A549 (cell line): ENCODE measurements around the gene HOMER2.

Experiments
- ATOH8 ChIP-seq: fragments of 250-450 bp; sonication (Bioruptor Pico); IDR thresholded peaks from 2 replicates; pipeline ENCODE4 v1.5.0; 2020; ENCODE audit warnings: low read depth, mild to moderate bottlenecking, moderate library complexity
- CEBPB ChIP-seq, 2 experiments: fragments of >200 bp in 1 of 2; sonication (Bioruptor Twin) in 1 of 2; formaldehyde crosslinking in 1 of 2; IDR thresholded peaks; 2 replicates each; pipeline ENCODE4 v1.6.1; 2012 to 2016
- CHD4 ChIP-seq: fragments of 200-600 bp; sonication (generic); IDR thresholded peaks from 2 replicates; pipeline ENCODE4 v1.6.1; 2016; ENCODE audit warnings: antibody characterized with exemption, mild to moderate bottlenecking, borderline replicate concordance
- JUNB ChIP-seq: fragments of >200 bp; sonication (Bioruptor Twin); formaldehyde crosslinking; IDR thresholded peaks from 2 replicates; pipeline ENCODE4 v1.6.1; 2016
- MYC ChIP-seq: IDR thresholded peaks from 2 replicates; pipeline ENCODE4 v1.6.1; 2012; ENCODE audit warnings: mild to moderate bottlenecking, inconsistent platforms, low read length, improper control_type of control experiment, borderline replicate concordance
- POLR2A ChIP-seq: IDR thresholded peaks from 2 replicates; pipeline ENCODE4 v1.6.1; 2012; ENCODE audit warnings: mild to moderate bottlenecking, low read length
- RAD21 ChIP-seq, 2 experiments: fragments of >200 bp in 1 of 2; sonication (Bioruptor Twin) in 1 of 2; formaldehyde crosslinking in 1 of 2; IDR thresholded peaks in 1 of 2; conservative IDR thresholded peaks in 1 of 2; 2 replicates in 1 of 2; 3 replicates in 1 of 2; pipeline ENCODE4 v1.6.1; 2012 to 2018; ENCODE audit warnings: inconsistent platforms in 1 of 2
- RCOR1 ChIP-seq: fragments of 150-350 bp; IDR thresholded peaks from 2 replicates; pipeline ENCODE4 v1.6.1; 2014; ENCODE audit warnings: antibody characterized with exemption, low read length, low read depth
- RFX5 ChIP-seq: fragments of 450-650 bp; IDR thresholded peaks from 2 replicates; pipeline ENCODE4 v1.7.1; 2014; ENCODE audit warnings: antibody characterized with exemption, mild to moderate bottlenecking, moderate library complexity
- RNF2 ChIP-seq: fragments of 200-600 bp; sonication (generic); IDR thresholded peaks from 2 replicates; pipeline ENCODE4 v1.6.1; 2016; ENCODE audit warnings: low read depth, mild to moderate bottlenecking, antibody characterized with exemption, moderate library complexity, borderline replicate concordance
- SMC3 ChIP-seq: fragments of >200 bp; sonication (Bioruptor Twin); formaldehyde crosslinking; IDR thresholded peaks from 3 replicates; pipeline ENCODE4 v1.6.1; 2018; ENCODE audit warnings: inconsistent platforms
- TF ChIP-seq, protein P1 (sequence below): fragments of 200-600 bp; sonication (generic); IDR thresholded peaks from 2 replicates; pipeline ENCODE4 v1.6.1; 2016; ENCODE audit warnings: antibody characterized with exemption, mild to moderate bottlenecking, moderate library complexity
- TF ChIP-seq, protein P2 (sequence below): fragments of >200 bp; sonication (Bioruptor Twin); formaldehyde crosslinking; IDR thresholded peaks from 3 replicates; pipeline ENCODE4 v1.5.1; 2016
- TF ChIP-seq, protein P3 (sequence below): IDR thresholded peaks from 2 replicates; pipeline ENCODE4 v1.6.1; 2012

DNA sequence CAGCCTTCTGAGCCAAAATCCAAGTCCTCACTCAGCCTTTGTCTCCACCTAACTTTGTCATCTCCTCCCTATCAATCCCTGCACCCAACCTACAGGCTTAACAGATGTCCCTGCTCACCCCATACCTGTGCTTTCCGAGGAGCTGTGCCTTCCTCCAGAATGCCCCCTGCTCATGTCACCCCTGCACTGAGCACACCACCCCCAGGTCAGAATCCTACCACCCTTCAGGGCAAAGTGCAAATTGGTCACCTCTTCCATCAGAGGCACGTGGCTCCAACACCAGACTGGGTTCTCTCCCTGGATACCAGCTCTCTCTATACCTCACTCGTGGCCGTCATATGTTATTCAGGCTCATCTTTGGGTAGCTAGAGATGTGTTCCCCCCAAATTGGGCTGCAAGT, 29.8 kb downstream of the HOMER2 start:
- TF ChIP-seq, protein P1, sequence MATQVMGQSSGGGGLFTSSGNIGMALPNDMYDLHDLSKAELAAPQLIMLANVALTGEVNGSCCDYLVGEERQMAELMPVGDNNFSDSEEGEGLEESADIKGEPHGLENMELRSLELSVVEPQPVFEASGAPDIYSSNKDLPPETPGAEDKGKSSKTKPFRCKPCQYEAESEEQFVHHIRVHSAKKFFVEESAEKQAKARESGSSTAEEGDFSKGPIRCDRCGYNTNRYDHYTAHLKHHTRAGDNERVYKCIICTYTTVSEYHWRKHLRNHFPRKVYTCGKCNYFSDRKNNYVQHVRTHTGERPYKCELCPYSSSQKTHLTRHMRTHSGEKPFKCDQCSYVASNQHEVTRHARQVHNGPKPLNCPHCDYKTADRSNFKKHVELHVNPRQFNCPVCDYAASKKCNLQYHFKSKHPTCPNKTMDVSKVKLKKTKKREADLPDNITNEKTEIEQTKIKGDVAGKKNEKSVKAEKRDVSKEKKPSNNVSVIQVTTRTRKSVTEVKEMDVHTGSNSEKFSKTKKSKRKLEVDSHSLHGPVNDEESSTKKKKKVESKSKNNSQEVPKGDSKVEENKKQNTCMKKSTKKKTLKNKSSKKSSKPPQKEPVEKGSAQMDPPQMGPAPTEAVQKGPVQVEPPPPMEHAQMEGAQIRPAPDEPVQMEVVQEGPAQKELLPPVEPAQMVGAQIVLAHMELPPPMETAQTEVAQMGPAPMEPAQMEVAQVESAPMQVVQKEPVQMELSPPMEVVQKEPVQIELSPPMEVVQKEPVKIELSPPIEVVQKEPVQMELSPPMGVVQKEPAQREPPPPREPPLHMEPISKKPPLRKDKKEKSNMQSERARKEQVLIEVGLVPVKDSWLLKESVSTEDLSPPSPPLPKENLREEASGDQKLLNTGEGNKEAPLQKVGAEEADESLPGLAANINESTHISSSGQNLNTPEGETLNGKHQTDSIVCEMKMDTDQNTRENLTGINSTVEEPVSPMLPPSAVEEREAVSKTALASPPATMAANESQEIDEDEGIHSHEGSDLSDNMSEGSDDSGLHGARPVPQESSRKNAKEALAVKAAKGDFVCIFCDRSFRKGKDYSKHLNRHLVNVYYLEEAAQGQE: no peak
- TF ChIP-seq MYC (no peak), JUNB (no peak), CHD4 (no peak), RFX5 (no peak), SMC3 (no peak), POLR2A (no peak), RAD21 (conservative IDR thresholded peaks at IDR 0.05 in 1 of 2, IDR thresholded peaks at IDR 0.05 in 1 of 2) (no peak), ATOH8 (CRISPR knock-in tag) (no peak), CEBPB (IDR thresholded peaks at IDR 0.05) (no peak), RNF2 (no peak), RCOR1 (no peak)
- TF ChIP-seq, protein P2, sequence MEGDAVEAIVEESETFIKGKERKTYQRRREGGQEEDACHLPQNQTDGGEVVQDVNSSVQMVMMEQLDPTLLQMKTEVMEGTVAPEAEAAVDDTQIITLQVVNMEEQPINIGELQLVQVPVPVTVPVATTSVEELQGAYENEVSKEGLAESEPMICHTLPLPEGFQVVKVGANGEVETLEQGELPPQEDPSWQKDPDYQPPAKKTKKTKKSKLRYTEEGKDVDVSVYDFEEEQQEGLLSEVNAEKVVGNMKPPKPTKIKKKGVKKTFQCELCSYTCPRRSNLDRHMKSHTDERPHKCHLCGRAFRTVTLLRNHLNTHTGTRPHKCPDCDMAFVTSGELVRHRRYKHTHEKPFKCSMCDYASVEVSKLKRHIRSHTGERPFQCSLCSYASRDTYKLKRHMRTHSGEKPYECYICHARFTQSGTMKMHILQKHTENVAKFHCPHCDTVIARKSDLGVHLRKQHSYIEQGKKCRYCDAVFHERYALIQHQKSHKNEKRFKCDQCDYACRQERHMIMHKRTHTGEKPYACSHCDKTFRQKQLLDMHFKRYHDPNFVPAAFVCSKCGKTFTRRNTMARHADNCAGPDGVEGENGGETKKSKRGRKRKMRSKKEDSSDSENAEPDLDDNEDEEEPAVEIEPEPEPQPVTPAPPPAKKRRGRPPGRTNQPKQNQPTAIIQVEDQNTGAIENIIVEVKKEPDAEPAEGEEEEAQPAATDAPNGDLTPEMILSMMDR: no peak
- TF ChIP-seq, protein P3, sequence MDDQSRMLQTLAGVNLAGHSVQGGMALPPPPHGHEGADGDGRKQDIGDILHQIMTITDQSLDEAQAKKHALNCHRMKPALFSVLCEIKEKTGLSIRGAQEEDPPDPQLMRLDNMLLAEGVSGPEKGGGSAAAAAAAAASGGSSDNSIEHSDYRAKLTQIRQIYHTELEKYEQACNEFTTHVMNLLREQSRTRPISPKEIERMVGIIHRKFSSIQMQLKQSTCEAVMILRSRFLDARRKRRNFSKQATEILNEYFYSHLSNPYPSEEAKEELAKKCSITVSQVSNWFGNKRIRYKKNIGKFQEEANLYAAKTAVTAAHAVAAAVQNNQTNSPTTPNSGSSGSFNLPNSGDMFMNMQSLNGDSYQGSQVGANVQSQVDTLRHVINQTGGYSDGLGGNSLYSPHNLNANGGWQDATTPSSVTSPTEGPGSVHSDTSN: no peak
